ENCODE data around the gene LSM10.

The LSM10 gene

GRCh38 chr1:36408479-36408878, 10.8 kb upstream of the LSM10 start:
- no peak overlapping the region for H3K9ac ChIP-seq (ENCODE audit: low read depth, low read length, poor library complexity, severe bottlenecking)
- H3K27me3 ChIP-seq (ENCODE audit: insufficient read depth, low read length, poor library complexity, severe bottlenecking): no peaks in the 10 kb centered on the region
- no peak overlapping the region for H3K4me2 ChIP-seq (ENCODE audit: low read depth, low read length, poor library complexity, severe bottlenecking)
- no peaks in the 10 kb centered on the region for H4K20me1 ChIP-seq (ENCODE audit: insufficient read depth, low read length, poor library complexity, severe bottlenecking)
- no peak overlapping the region for H3K4me3 ChIP-seq (ENCODE audit: low read length, poor library complexity, severe bottlenecking)
- no peaks in the 10 kb centered on the region for H3K9me2 ChIP-seq (replicated peaks; ENCODE audit: low read depth, low read length)
- no peaks in the 10 kb centered on the region for H3K9me3 ChIP-seq (ENCODE audit: insufficient read depth, low read depth, low read length)
- TF ChIP-seq EZH2phosphoT487 (IDR thresholded peaks at IDR 0.05; ENCODE audit: borderline replicate concordance): no peak
- TF ChIP-seq CTCF (conservative IDR thresholded peaks at IDR 0.05; ENCODE audit: low read length): no peak
- H3K4me1 ChIP-seq (ENCODE audit: insufficient read depth, low read length, poor library complexity, severe bottlenecking): peaks cover 6% of the 10 kb centered on the region
- H3K79me2 ChIP-seq (ENCODE audit: insufficient read depth, low read length): no peaks in the 10 kb centered on the region
- no peak overlapping the region for H2AFZ ChIP-seq (ENCODE audit: low read length)
- peaks cover 4% of the 10 kb centered on the region; the same call in 1 of the 2 replicates for H3F3A ChIP-seq (ENCODE audit: low read depth)
- no peaks in the 10 kb centered on the region for H3K36me3 ChIP-seq (ENCODE audit: insufficient read depth, low read length)

GRCh38 chr1:36406440-36406839, 8.7 kb upstream of the LSM10 start:
- H2AFZ ChIP-seq (ENCODE audit: low read length): no peak overlapping the region
- no peaks in the 10 kb centered on the region for H3K9me2 ChIP-seq (replicated peaks; ENCODE audit: low read depth, low read length)
- H3F3A ChIP-seq (ENCODE audit: low read depth): no peaks in the 10 kb centered on the region; the same call in 1 of the 2 replicates
- TF ChIP-seq EZH2phosphoT487 (IDR thresholded peaks at IDR 0.05; ENCODE audit: borderline replicate concordance) (no peak), CTCF (conservative IDR thresholded peaks at IDR 0.05; ENCODE audit: low read length) (no peak)
- H3K4me1 ChIP-seq (ENCODE audit: insufficient read depth, low read length, poor library complexity, severe bottlenecking): no peaks in the 10 kb centered on the region
- no peaks in the 10 kb centered on the region for H3K36me3 ChIP-seq (ENCODE audit: insufficient read depth, low read length)
- H3K4me2 ChIP-seq (ENCODE audit: low read depth, low read length, poor library complexity, severe bottlenecking): no peak overlapping the region
- no peak overlapping the region for H3K9ac ChIP-seq (ENCODE audit: low read depth, low read length, poor library complexity, severe bottlenecking)
- no peaks in the 10 kb centered on the region for H3K27me3 ChIP-seq (ENCODE audit: insufficient read depth, low read length, poor library complexity, severe bottlenecking)
- no peaks in the 10 kb centered on the region for H3K79me2 ChIP-seq (ENCODE audit: insufficient read depth, low read length)
- no peaks in the 10 kb centered on the region for H4K20me1 ChIP-seq (ENCODE audit: insufficient read depth, low read length, poor library complexity, severe bottlenecking)
- no peak overlapping the region for H3K4me3 ChIP-seq (ENCODE audit: low read length, poor library complexity, severe bottlenecking)
- H3K9me3 ChIP-seq (ENCODE audit: insufficient read depth, low read depth, low read length): no peaks in the 10 kb centered on the region

- Histone ChIP-seq H3K9me3 (ENCODE audit: insufficient read depth, low read depth, low read length) (no peaks in the 10 kb centered on the region), H3K9me2 (replicated peaks; ENCODE audit: low read depth, low read length) (no peaks in the 10 kb centered on the region), H3K4me2 (ENCODE audit: low read depth, low read length, poor library complexity, severe bottlenecking) (no peak overlapping the region)
Measured at GRCh38 chr1:36402504-36402890, 4.8 kb upstream of the LSM10 start.

More at GRCh38 chr1:36402504-36402890, 4.8 kb upstream of the LSM10 start:
- H3K27me3 ChIP-seq (ENCODE audit: insufficient read depth, low read length, poor library complexity, severe bottlenecking): no peaks in the 10 kb centered on the region
- peaks cover 8% of the 10 kb centered on the region for H3K4me1 ChIP-seq (ENCODE audit: insufficient read depth, low read length, poor library complexity, severe bottlenecking)
- no peaks in the 10 kb centered on the region for H3F3A ChIP-seq (ENCODE audit: low read depth)
- no peaks in the 10 kb centered on the region for H3K79me2 ChIP-seq (ENCODE audit: insufficient read depth, low read length)
- no peak for TF ChIP-seq EZH2phosphoT487 (IDR thresholded peaks at IDR 0.05; ENCODE audit: borderline replicate concordance)
- no peak for TF ChIP-seq CTCF (conservative IDR thresholded peaks at IDR 0.05; ENCODE audit: low read length)
- H3K4me3 ChIP-seq (ENCODE audit: low read length, poor library complexity, severe bottlenecking): no peak overlapping the region
- H4K20me1 ChIP-seq (ENCODE audit: insufficient read depth, low read length, poor library complexity, severe bottlenecking): no peaks in the 10 kb centered on the region
- no peak overlapping the region for H2AFZ ChIP-seq (ENCODE audit: low read length)
- no peaks in the 10 kb centered on the region for H3K36me3 ChIP-seq (ENCODE audit: insufficient read depth, low read length)
- H3K9ac ChIP-seq (ENCODE audit: low read depth, low read length, poor library complexity, severe bottlenecking): no peak overlapping the region

Data from Loucy (cell line).